GM19023 (cell line): ENCODE measurements around the gene PTPA.

Source experiments
- ATAC-seq: cut with Tn5 transposase; IDR thresholded peaks from one replicate; pipeline ENCODE4 v1.9.1; 2021; ENCODE audit warnings: mild to moderate bottlenecking, moderate library complexity; ENCODE audit not compliant: unreplicated experiment

PTPA gene

GRCh38 chr9:129110740-129111527 is at the start of gene PTPA, which contains the start of gene CRAT:
PTPA (plus strand) TSS chr9:129111415; CDS start chr9:129111601, 186 bp downstream.
CRAT (minus strand) TSS chr9:129110793; CDS start chr9:129110509, 284 bp downstream.
- ATAC-seq, result peak; percentile 78

GRCh38 chr9:129063061-129063460 is 48.2 kb upstream of the PTPA start:
- no peak for ATAC-seq

- ATAC-seq, result no peak
These were observed 46.7 kb upstream of the PTPA start for GRCh38 chr9:129064499-129064908.

- no peak for ATAC-seq
These were observed 43.1 kb upstream of the PTPA start for GRCh38 chr9:129068110-129068509.

GRCh38 chr9:129068990-129069861 is 42.0 kb upstream of the PTPA start:
- ATAC-seq, result no peak

- ATAC-seq, result no peak
These were observed 41.2 kb upstream of the PTPA start for GRCh38 chr9:129069862-129070641.

GRCh38 chr9:129070696-129071525 is 40.3 kb upstream of the PTPA start:
- no peak for ATAC-seq

- ATAC-seq, result no peak
These were observed 39.6 kb upstream of the PTPA start for GRCh38 chr9:129071526-129072126.

- no peak for ATAC-seq
These were observed 39.0 kb upstream of the PTPA start for GRCh38 chr9:129072171-129072570.

- ATAC-seq, result no peak
These were observed 37.8 kb upstream of the PTPA start for GRCh38 chr9:129073404-129073803.

- no peak for ATAC-seq
These were observed 37.1 kb upstream of the PTPA start for GRCh38 chr9:129074106-129074505.

- no peak for ATAC-seq
These were observed 35.1 kb upstream of the PTPA start for GRCh38 chr9:129075996-129076639.

- no peak for ATAC-seq
These were observed 34.6 kb upstream of the PTPA start for GRCh38 chr9:129076640-129077037.

- ATAC-seq, result no peak
These were observed 34.0 kb upstream of the PTPA start for GRCh38 chr9:129077236-129077635.

GRCh38 chr9:129078691-129079503 is 32.3 kb upstream of the PTPA start:
- no peak for ATAC-seq

- ATAC-seq, result no peak
These were observed 31.4 kb upstream of the PTPA start for GRCh38 chr9:129079829-129080228.

- ATAC-seq, result no peak
These were observed 31.0 kb upstream of the PTPA start for GRCh38 chr9:129080298-129080600.

- peak; percentile 95 for ATAC-seq
These were observed 30.4 kb upstream of the PTPA start, which contains the start of gene DOLPP1 for GRCh38 chr9:129080601-129081387. DOLPP1 (plus strand) TSS chr9:129081111; CDS start chr9:129081132, 21 bp downstream.
